GM12878 (cell line): ENCODE data around the gene CDC34. TPM values are rescaled to one million over a fixed set of nuclear protein-coding genes. Genes with fewer than 3 reads are reported as not detected.

ENCODE experiments used
- ATAC-seq: fragments of 200-7000 bp; cut with Tn5 transposase; 3 replicates; pipeline ENCODE4 v1.9.1; 2020; ENCODE audit warnings: mild to moderate bottlenecking, moderate library complexity
- BruUV-seq: library from RNA; stranded (reverse); fragments of 400-500 nt; replicated peaks from 2 replicates; lab custom pipeline; 2021; lab: Mats Ljungman, UMichigan
- CTCF ChIA-PET: fragments of 300-600 bp; sonication (Branson Sonifier 250); formaldehyde crosslinking; extraction: SDS; loops from one replicate; lab custom pipeline; 2021; ENCODE audit warnings: inconsistent platforms; lab: Yijun Ruan, JAX
- POLR2A ChIA-PET: fragments of 350-600 bp; formaldehyde crosslinking; extraction: SDS; loops from one replicate; lab custom pipeline; 2021; ENCODE audit warnings: inconsistent platforms; lab: Charles Lee
- RAD21 ChIA-PET: fragments of 300-600 bp; sonication (Branson Sonifier 250); formaldehyde crosslinking; loops from one replicate; lab custom pipeline; 2023; ENCODE audit warnings: antibody characterized with exemption; ENCODE audit not compliant: unreplicated experiment; lab: Charles Lee
- SMC1A ChIA-PET: fragments of 300-600 bp; sonication (Branson Sonifier 250); formaldehyde crosslinking; loops from one replicate; lab custom pipeline; 2023; ENCODE audit not compliant: unreplicated experiment, uncharacterized antibody; lab: Charles Lee
- DNase-seq: peaks from one replicate; pipeline ENCODE4 v3.0.0-alpha.2; 2011; ENCODE audit warnings: low read depth, low spot score
- FAIRE-seq: peaks from 3 replicates; lab custom pipeline; 2011; peaks lifted over from hg19 to GRCh38; lab: Jason Lieb, UNC
- H2AFZ ChIP-seq: 2 replicates; pipeline ENCODE4 v1.6.0; 2011; ENCODE audit warnings: low read depth, low read length, control low read depth; ENCODE audit not compliant: control insufficient read depth
- H3K27ac ChIP-seq: 2 replicates; pipeline ENCODE4 v1.5.1; 2011; ENCODE audit warnings: control low read depth; ENCODE audit not compliant: control insufficient read depth, insufficient read depth
- H3K27me3 ChIP-seq, 2 experiments: replicated peaks in 1 of 2; 2 replicates each; pipeline versions ENCODE4 v1.6.0 to v1.6.1; 2011; ENCODE audit warnings: low read length in 1 of 2; ENCODE audit not compliant: control insufficient read depth in 2 of 2, insufficient read depth in 2 of 2
- H3K36me3 ChIP-seq, 2 experiments: 2 replicates each; pipeline ENCODE4 v1.5.1; 2011; ENCODE audit warnings: low read length in 1 of 2; ENCODE audit not compliant: control insufficient read depth in 2 of 2, insufficient read depth in 2 of 2
- H3K4me1 ChIP-seq: 2 replicates; pipeline ENCODE4 v1.6.1; 2011; ENCODE audit warnings: mild to moderate bottlenecking, low read length, moderate library complexity, mixed read lengths; ENCODE audit not compliant: control insufficient read depth, insufficient read depth
- H3K4me2 ChIP-seq: 2 replicates; pipeline ENCODE4 v1.6.0; 2011; ENCODE audit warnings: control low read depth; ENCODE audit not compliant: control insufficient read depth, insufficient read depth
- H3K4me3 ChIP-seq: fragments of 200-600 bp; sonication (generic); 2 replicates; pipeline ENCODE4 v1.5.1; 2016
- H3K79me2 ChIP-seq: 2 replicates; pipeline ENCODE4 v1.6.0; 2011; ENCODE audit warnings: low read length; ENCODE audit not compliant: control insufficient read depth, insufficient read depth
- H3K9ac ChIP-seq: 2 replicates; pipeline ENCODE4 v1.8.0; 2011; ENCODE audit warnings: low read length, control low read depth, mixed read lengths; ENCODE audit not compliant: control insufficient read depth, insufficient read depth
- H3K9me3 ChIP-seq: replicated peaks from 3 replicates; pipeline ENCODE4 v1.5.1; 2011; ENCODE audit warnings: mild to moderate bottlenecking, low read length; ENCODE audit not compliant: control insufficient read depth, insufficient read depth
- H4K20me1 ChIP-seq: 2 replicates; pipeline ENCODE4 v1.6.0; 2011; ENCODE audit not compliant: control insufficient read depth, insufficient read depth
- ESRRA ChIP-seq: IDR thresholded peaks from 2 replicates; pipeline ENCODE4 v1.6.1; 2012; ENCODE audit warnings: mild to moderate bottlenecking, low read length, improper control_type of control experiment
- PAX8 ChIP-seq: fragments of 450-650 bp; IDR thresholded peaks from 2 replicates; pipeline ENCODE4 v1.6.1; 2017; ENCODE audit warnings: mild to moderate bottlenecking, moderate library complexity
- WGBS: methylation state at CpG from one replicate; pipeline ENCODE4 v1.1.6; 2016; ENCODE audit warnings: low lambda C conversion rate; ENCODE audit not compliant: insufficient replicate concordance, insufficient coverage; ENCODE audit errors: missing lambda C conversion rate; 5-methylcytosine and 5-hydroxymethylcytosine counted together
- in situ Hi-C: fragments of 300-500 bp; cut with MboI; formaldehyde crosslinking; loops from 9 replicates; pipeline ENCODE4 v1.14.3; 2018; ENCODE audit warnings: mixed read lengths
- intact Hi-C: fragments of 100-400 bp; cut with micrococcal nuclease; formaldehyde crosslinking; loops from one replicate; pipeline ENCODE4 v1.14.2; 2022; ENCODE audit not compliant: unreplicated experiment
- polyA plus RNA-seq, 11 experiments: library from polyadenylated mRNA; depleted of rRNA in 4 of 11; unstranded in 6 of 11; stranded (reverse) in 5 of 11; fragments of >200 nt; fragmentation: Nextera tagmentation in 4 of 11; fragmentation: Illumina TruSeq in 1 of 11; extraction: Ambion mirVana in 4 of 11; extraction: Trizol in 1 of 11; gene quantifications; 1 replicate in 1 of 11; 2 replicates in 10 of 11; pipeline versions ENCODE4 v1.2.1 to v1.2.3, GENCODE V29; 2011 to 2016; ENCODE audit warnings: inconsistent platforms in 2 of 11, missing spikeins in 2 of 11, low read depth in 1 of 11
- total RNA-seq, 4 experiments: library from RNA; depleted of rRNA in 3 of 4; stranded (reverse); fragments of >200 nt in 3 of 4; fragmentation: Illumina TruSeq in 1 of 4; extraction: Trizol in 1 of 4; gene quantifications; 2 replicates each; pipeline versions ENCODE4 v1.2.1 to v1.2.3, GENCODE V29; 2013 to 2021
- TF ChIP-seq, protein P1 (sequence below): fragments of 450-650 bp; IDR thresholded peaks from 2 replicates; pipeline ENCODE4 v1.6.1; 2018; ENCODE audit warnings: borderline replicate concordance, mild to moderate bottlenecking; ENCODE audit not compliant: partially characterized antibody

CDC34 gene
- total and polyA plus RNA-seq, 10 of the 15 experiments (the other 5 are each of a cell fraction or from before 2014, with no cell fraction given) = 0.31 to 48.9 (median 28.5) TPM

DNA sequence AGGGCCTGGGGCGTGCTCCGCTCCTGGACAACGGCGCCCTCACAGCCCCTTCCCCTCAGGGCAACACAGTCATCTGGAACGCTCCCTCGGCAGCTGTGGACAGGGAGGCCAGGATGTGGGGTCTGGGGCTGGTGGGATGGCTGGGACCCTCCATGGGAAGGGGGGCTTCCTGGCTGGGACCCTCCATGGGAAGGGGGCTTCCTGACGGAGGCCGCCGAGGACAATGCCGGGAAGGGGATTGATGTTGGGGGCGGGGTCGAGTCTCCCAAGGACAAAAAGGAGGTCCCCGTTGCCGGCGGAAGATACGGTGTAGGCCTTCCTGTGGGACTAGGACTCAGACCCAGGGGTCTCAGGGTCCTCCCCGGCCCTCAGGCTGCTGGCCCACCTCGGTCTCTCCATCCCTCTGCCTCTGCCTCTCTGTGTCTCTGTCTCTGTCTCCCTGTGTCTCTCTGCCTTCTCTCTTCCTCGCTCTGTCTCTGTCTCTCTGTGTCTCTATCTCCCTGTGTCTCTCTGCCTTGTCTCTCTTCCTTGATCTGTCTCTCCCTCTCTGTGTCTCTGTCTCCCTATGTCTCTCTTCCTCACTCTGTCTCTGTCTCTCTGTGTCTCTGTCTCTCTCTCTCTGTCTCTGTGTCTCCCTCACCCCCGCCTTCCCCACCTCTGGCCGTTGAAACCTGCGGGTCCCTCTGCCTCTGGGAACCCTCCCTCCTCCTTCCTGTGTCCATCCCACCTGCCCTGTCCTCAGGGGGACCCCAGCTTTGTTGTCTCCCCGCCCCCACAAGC lies 38.0 kb upstream of the CDC34 start:
- CTCF ChIA-PET = interaction anchor here (2.8 kb wide), 1 partner anchor 13 kb away, joined by 12 read pairs; no protein-coding TSS in a partner anchor
- intact Hi-C loops = no loop called here

More for the DNA sequence above, 38.0 kb upstream of the CDC34 start:
- no peak overlapping the region for H3K9ac ChIP-seq
- no peak overlapping the region for H3K27ac ChIP-seq
- FAIRE-seq (no peak), ATAC-seq (no peak), DNase-seq (no peak)
- no peaks in the 10 kb centered on the region; a peak in 1 of 4 replicates for H3K27me3 ChIP-seq
- no peaks in the 10 kb centered on the region; the same call in 2 of the 3 replicates for H3K9me3 ChIP-seq
- H3K79me2 ChIP-seq = no peaks in the 10 kb centered on the region
- H2AFZ ChIP-seq = no peak overlapping the region
- 66% methylated on average over 19 of the region's 23 CpGs for WGBS
- no peaks in the 10 kb centered on the region for H3K36me3 ChIP-seq
- H3K4me2 ChIP-seq = no peak overlapping the region
- ChIA-PET RAD21 (no interaction called here), SMC1A (no interaction called here), POLR2A (no interaction called here)
- in situ Hi-C loops = no loop called here
- TF ChIP-seq, protein P1, sequence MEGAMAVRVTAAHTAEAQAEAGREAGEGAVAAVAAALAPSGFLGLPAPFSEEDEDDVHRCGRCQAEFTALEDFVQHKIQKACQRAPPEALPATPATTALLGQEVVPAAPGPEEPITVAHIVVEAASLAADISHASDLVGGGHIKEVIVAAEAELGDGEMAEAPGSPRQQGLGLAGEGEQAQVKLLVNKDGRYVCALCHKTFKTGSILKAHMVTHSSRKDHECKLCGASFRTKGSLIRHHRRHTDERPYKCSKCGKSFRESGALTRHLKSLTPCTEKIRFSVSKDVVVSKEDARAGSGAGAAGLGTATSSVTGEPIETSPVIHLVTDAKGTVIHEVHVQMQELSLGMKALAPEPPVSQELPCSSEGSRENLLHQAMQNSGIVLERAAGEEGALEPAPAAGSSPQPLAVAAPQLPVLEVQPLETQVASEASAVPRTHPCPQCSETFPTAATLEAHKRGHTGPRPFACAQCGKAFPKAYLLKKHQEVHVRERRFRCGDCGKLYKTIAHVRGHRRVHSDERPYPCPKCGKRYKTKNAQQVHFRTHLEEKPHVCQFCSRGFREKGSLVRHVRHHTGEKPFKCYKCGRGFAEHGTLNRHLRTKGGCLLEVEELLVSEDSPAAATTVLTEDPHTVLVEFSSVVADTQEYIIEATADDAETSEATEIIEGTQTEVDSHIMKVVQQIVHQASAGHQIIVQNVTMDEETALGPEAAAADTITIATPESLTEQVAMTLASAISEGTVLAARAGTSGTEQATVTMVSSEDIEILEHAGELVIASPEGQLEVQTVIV = peak; percentile 21
- TF ChIP-seq ESRRA (no peak), PAX8 (no peak)
- no peak overlapping the region for H3K4me3 ChIP-seq
- no peaks in the 10 kb centered on the region; the same call in 1 of the 2 replicates for H3K4me1 ChIP-seq
- H4K20me1 ChIP-seq = no peaks in the 10 kb centered on the region
- no TSS peak for BruUV-seq
